ENCODE measurements around the gene LSS.
"Not testable (repeated sequence)": the region's sequence is repeated elsewhere in the genome, so short reads cannot be mapped to it uniquely, and the experiment has no call there.

The LSS gene

GRCh38 chr21:46202592-46203202 is 25.9 kb downstream of the LSS start:
- FAIRE-seq: no peak

- not testable (repeated sequence) for FAIRE-seq
Observed at GRCh38 chr21:46200877-46201803, 27.4 kb downstream of the LSS start.

- no peak for FAIRE-seq
Observed at GRCh38 chr21:46199436-46200373, 28.9 kb downstream of the LSS start.

GRCh38 chr21:46196733-46197132 is 31.8 kb downstream of the LSS start:
- no peak for FAIRE-seq

GRCh38 chr21:46195595-46196195 is 32.9 kb downstream of the LSS start:
- FAIRE-seq: no peak

- FAIRE-seq: no peak
Observed at GRCh38 chr21:46194374-46195334, 33.9 kb downstream of the LSS start.

GRCh38 chr21:46193829-46194373 is 34.7 kb downstream of the LSS start:
- FAIRE-seq: no peak

- FAIRE-seq: no peak
Observed at GRCh38 chr21:46191686-46192575, 36.6 kb downstream of the LSS start.

- FAIRE-seq: no peak
Observed at GRCh38 chr21:46191257-46191685, 37.3 kb downstream of the LSS start.

- no peak for FAIRE-seq
Observed at GRCh38 chr21:46190491-46191131, 38.0 kb downstream of the LSS start.

GRCh38 chr21:46189959-46190490 is 38.5 kb downstream of the LSS start:
- no peak for FAIRE-seq

- no peak for FAIRE-seq
Observed at GRCh38 chr21:46189213-46189958, 39.2 kb downstream of the LSS start.

GRCh38 chr21:46188226-46189212 is 40.1 kb downstream of the LSS start:
- no peak for FAIRE-seq

GRCh38 chr21:46187814-46188213 is 40.8 kb downstream of the LSS start:
- no peak for FAIRE-seq

GRCh38 chr21:46187261-46187660 is 41.3 kb downstream of the LSS start:
- no peak for FAIRE-seq

- FAIRE-seq: no peak
Observed at GRCh38 chr21:46185716-46186115, 42.9 kb downstream of the LSS start.

All from G401.6 (cell line).